ENCODE data around the gene UNKL.

GRCh38 chr16:1378087-1378803 is 36.3 kb downstream of the UNKL start:
- TF ChIP-seq CTCF (conservative IDR thresholded peaks at IDR 0.05 in 1 of 2, IDR thresholded peaks at IDR 0.05 in 1 of 2; ENCODE audit: extremely low read depth in 1 of 2, insufficient read depth in 1 of 2, low read depth in 1 of 2, low read length in 2 of 2) (no peak), EZH2 (IDR thresholded peaks at IDR 0.05; ENCODE audit: borderline replicate concordance, low read length) (no peak)
